COLO668 (cell line): ENCODE measurements around the gene DSG2.

Experiments
- DNase-seq: peaks from one replicate; lab custom pipeline; 2025; ENCODE audit not compliant: unreplicated experiment; lab: John Stamatoyannopoulos, UW

The DSG2 gene

GRCh38 chr18:31555971-31556747 is 58.2 kb downstream of the DSG2 start:
- peak; percentile 52 for DNase-seq

- no peak for DNase-seq
These were observed 59.5 kb downstream of the DSG2 start for GRCh38 chr18:31557446-31557845.

- DNase-seq: no peak
These were observed 60.6 kb downstream of the DSG2 start for GRCh38 chr18:31558567-31558966.

- DNase-seq: no peak
These were observed 64.7 kb downstream of the DSG2 start for GRCh38 chr18:31562726-31563125.

- DNase-seq: no peak
These were observed 65.8 kb downstream of the DSG2 start for GRCh38 chr18:31563778-31564177.

GRCh38 chr18:31565345-31565744 is 67.4 kb downstream of the DSG2 start:
- DNase-seq: no peak

- no peak for DNase-seq
These were observed 68.0 kb downstream of the DSG2 start for GRCh38 chr18:31565782-31566512.

- no peak for DNase-seq
These were observed 68.8 kb downstream of the DSG2 start for GRCh38 chr18:31566576-31567306.

GRCh38 chr18:31572368-31572767 is 74.4 kb downstream of the DSG2 start:
- DNase-seq: no peak

- DNase-seq: no peak
These were observed 75.1 kb downstream of the DSG2 start for GRCh38 chr18:31573051-31573450.

GRCh38 chr18:31574359-31574758 is 76.4 kb downstream of the DSG2 start:
- DNase-seq: no peak

- no peak for DNase-seq
These were observed 77.7 kb downstream of the DSG2 start for GRCh38 chr18:31575515-31576257.

GRCh38 chr18:31576670-31577069 is 78.7 kb downstream of the DSG2 start:
- DNase-seq: no peak

- no peak for DNase-seq
These were observed 79.2 kb downstream of the DSG2 start for GRCh38 chr18:31577195-31577594.

- DNase-seq: no peak
These were observed 80.1 kb downstream of the DSG2 start for GRCh38 chr18:31578126-31578525.

GRCh38 chr18:31579375-31579774 is 81.4 kb downstream of the DSG2 start:
- DNase-seq: no peak

- no peak for DNase-seq
These were observed 83.7 kb downstream of the DSG2 start for GRCh38 chr18:31581498-31582197.

- no peak for DNase-seq
These were observed 85.3 kb downstream of the DSG2 start for GRCh38 chr18:31583185-31583854.

GRCh38 chr18:31585991-31586390 is 88.0 kb downstream of the DSG2 start:
- no peak for DNase-seq

GRCh38 chr18:31586616-31587015 is 88.6 kb downstream of the DSG2 start:
- DNase-seq: no peak
